ENCODE measurements around the gene COPS7B.

The COPS7B gene

GRCh38 chr2:231786917-231787292 lies 660 bp downstream of the COPS7B start:
- DNase-seq: no peak

- no peak for DNase-seq
These were observed 4.9 kb downstream of the COPS7B start for GRCh38 chr2:231791107-231791506.

GRCh38 chr2:231794383-231794782 lies 8.1 kb downstream of the COPS7B start:
- DNase-seq: no peak

- DNase-seq: peak; percentile 66
These were observed 9.5 kb downstream of the COPS7B start for GRCh38 chr2:231795525-231796327.

GRCh38 chr2:231800493-231801091 lies 14.3 kb downstream of the COPS7B start:
- peak; percentile 31 for DNase-seq

GRCh38 chr2:231803501-231804138 lies 17.4 kb downstream of the COPS7B start:
- no peak for DNase-seq

GRCh38 chr2:231807020-231807419 lies 20.8 kb downstream of the COPS7B start:
- DNase-seq: no peak

- DNase-seq: no peak
These were observed 24.7 kb downstream of the COPS7B start for GRCh38 chr2:231810905-231811304.

- no peak for DNase-seq
These were observed 30.2 kb downstream of the COPS7B start for GRCh38 chr2:231816327-231817026.

- no peak for DNase-seq
These were observed 33.3 kb downstream of the COPS7B start for GRCh38 chr2:231819447-231820042.

GRCh38 chr2:231820786-231821303 lies 34.6 kb downstream of the COPS7B start:
- no peak for DNase-seq

GRCh38 chr2:231821908-231822307 lies 35.7 kb downstream of the COPS7B start:
- no peak for DNase-seq

- DNase-seq: no peak
These were observed 66.9 kb downstream of the COPS7B start for GRCh38 chr2:231853105-231853504.

- DNase-seq: no peak
These were observed 68.4 kb downstream of the COPS7B start for GRCh38 chr2:231854616-231855125.

- no peak for DNase-seq
These were observed 70.7 kb downstream of the COPS7B start for GRCh38 chr2:231856959-231857358.
